HL-60 (cell line): Measurements from ENCODE around the gene KIF25.

Experiments
- GABPA ChIP-seq: IDR thresholded peaks from 2 replicates; pipeline ENCODE4 v1.6.1; 2012; ENCODE audit warnings: low read depth
- POLR2AphosphoS5 ChIP-seq: IDR thresholded peaks from 2 replicates; pipeline ENCODE4 v1.6.1; 2012; ENCODE audit warnings: low read depth
- TF ChIP-seq, protein P1 (sequence below): IDR thresholded peaks from one replicate; pipeline ENCODE4 v1.5.1; 2011; ENCODE audit warnings: low read length, control low read depth, inconsistent platforms; ENCODE audit not compliant: insufficient read depth
- TF ChIP-seq, protein P2 (sequence below): IDR thresholded peaks from 2 replicates; pipeline ENCODE4 v1.6.1; 2012; ENCODE audit warnings: low read depth; ENCODE audit not compliant: insufficient replicate concordance

DNA sequence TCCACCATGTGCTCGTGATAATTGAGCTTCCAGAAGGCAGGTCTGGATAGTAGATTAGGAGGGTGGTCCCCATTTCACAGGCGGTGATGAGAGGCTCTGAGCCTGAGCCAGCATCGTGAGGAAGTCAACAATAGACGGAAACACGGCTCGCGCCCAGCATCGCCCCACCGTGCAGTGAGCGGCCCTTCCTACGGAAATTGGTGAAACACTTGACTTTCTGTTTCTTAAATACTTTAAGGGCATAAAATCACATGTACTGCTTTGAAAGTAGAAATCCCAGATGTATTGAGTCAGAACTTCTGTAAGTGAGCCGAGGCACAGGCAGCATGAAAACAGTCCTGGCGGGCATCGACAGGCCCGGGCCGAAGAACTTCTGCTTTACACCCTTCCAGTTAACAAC is 4.3 kb upstream of the KIF25 start:
- TF ChIP-seq, protein P1, sequence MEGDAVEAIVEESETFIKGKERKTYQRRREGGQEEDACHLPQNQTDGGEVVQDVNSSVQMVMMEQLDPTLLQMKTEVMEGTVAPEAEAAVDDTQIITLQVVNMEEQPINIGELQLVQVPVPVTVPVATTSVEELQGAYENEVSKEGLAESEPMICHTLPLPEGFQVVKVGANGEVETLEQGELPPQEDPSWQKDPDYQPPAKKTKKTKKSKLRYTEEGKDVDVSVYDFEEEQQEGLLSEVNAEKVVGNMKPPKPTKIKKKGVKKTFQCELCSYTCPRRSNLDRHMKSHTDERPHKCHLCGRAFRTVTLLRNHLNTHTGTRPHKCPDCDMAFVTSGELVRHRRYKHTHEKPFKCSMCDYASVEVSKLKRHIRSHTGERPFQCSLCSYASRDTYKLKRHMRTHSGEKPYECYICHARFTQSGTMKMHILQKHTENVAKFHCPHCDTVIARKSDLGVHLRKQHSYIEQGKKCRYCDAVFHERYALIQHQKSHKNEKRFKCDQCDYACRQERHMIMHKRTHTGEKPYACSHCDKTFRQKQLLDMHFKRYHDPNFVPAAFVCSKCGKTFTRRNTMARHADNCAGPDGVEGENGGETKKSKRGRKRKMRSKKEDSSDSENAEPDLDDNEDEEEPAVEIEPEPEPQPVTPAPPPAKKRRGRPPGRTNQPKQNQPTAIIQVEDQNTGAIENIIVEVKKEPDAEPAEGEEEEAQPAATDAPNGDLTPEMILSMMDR, result no peak
- no peak for TF ChIP-seq POLR2AphosphoS5
- TF ChIP-seq, protein P2, sequence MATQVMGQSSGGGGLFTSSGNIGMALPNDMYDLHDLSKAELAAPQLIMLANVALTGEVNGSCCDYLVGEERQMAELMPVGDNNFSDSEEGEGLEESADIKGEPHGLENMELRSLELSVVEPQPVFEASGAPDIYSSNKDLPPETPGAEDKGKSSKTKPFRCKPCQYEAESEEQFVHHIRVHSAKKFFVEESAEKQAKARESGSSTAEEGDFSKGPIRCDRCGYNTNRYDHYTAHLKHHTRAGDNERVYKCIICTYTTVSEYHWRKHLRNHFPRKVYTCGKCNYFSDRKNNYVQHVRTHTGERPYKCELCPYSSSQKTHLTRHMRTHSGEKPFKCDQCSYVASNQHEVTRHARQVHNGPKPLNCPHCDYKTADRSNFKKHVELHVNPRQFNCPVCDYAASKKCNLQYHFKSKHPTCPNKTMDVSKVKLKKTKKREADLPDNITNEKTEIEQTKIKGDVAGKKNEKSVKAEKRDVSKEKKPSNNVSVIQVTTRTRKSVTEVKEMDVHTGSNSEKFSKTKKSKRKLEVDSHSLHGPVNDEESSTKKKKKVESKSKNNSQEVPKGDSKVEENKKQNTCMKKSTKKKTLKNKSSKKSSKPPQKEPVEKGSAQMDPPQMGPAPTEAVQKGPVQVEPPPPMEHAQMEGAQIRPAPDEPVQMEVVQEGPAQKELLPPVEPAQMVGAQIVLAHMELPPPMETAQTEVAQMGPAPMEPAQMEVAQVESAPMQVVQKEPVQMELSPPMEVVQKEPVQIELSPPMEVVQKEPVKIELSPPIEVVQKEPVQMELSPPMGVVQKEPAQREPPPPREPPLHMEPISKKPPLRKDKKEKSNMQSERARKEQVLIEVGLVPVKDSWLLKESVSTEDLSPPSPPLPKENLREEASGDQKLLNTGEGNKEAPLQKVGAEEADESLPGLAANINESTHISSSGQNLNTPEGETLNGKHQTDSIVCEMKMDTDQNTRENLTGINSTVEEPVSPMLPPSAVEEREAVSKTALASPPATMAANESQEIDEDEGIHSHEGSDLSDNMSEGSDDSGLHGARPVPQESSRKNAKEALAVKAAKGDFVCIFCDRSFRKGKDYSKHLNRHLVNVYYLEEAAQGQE, result no peak
- no peak for TF ChIP-seq GABPA
